GM19324 (cell line): ENCODE data around the gene DCAF5.
"Not testable (repeated sequence)": the region's sequence is repeated elsewhere in the genome, so short reads cannot be mapped to it uniquely, and the experiment has no call there.

Source experiments
- ATAC-seq: cut with Tn5 transposase; IDR thresholded peaks from one replicate; pipeline ENCODE4 v1.9.1; 2021; ENCODE audit warnings: mild to moderate bottlenecking, moderate library complexity; ENCODE audit not compliant: unreplicated experiment, low FRiP score

DCAF5 gene

DNA sequence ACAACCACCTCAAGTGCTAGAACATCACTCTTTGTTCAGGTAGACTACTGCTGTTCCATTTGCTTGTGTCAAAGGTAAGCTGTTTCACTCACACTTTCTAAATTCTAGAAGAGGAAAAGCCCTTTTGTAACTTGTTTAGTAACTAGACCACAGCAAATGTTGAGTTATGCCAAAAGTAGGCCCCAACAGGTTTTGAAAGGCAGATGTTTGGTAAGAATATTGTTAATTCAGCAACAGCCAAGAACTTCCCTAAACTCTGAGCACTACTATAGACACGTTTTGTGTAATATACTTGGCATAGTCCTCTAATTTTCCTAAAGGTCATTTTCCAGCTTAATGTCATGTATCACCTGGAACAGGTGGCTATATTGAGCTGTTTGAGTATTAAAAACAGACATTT is 79.0 kb downstream of the DCAF5 start:
- ATAC-seq = no peak

GRCh38 chr14:69073429-69073828 is 79.5 kb downstream of the DCAF5 start:
- no peak for ATAC-seq

- no peak for ATAC-seq
These were observed 80.3 kb downstream of the DCAF5 start for GRCh38 chr14:69072584-69072983.

DNA sequence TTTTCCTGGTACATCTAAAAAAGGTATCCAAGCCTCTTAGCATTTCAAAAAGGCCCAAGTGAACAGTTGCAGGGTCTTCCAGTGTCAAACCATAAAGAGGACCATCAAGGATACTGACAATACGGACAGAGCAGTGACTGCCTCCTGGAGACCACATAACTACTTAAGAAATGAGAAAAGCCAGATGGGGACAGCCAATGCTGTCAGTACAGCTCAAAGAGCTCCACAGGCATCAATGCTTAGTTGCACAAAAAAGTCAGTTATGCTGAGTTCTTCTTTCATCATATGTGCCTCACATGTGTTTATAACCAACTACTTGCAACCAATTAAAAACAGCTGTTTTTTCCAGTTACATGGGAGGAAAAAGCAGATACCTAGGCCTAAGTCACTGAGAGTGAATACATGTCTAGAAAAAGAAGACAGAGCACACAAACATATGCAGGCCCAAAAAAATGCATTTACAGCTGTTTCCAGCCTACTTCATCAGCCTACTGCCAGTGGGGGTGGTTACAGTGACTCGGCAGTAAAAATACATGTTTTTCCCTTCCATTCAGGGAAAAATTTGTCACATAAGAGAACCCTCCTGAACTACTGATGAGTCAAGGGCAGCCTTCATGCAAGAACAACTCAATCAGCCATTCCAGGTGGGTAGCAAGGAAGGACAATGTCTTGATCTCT is 84.0 kb downstream of the DCAF5 start:
- ATAC-seq = no peak

DNA sequence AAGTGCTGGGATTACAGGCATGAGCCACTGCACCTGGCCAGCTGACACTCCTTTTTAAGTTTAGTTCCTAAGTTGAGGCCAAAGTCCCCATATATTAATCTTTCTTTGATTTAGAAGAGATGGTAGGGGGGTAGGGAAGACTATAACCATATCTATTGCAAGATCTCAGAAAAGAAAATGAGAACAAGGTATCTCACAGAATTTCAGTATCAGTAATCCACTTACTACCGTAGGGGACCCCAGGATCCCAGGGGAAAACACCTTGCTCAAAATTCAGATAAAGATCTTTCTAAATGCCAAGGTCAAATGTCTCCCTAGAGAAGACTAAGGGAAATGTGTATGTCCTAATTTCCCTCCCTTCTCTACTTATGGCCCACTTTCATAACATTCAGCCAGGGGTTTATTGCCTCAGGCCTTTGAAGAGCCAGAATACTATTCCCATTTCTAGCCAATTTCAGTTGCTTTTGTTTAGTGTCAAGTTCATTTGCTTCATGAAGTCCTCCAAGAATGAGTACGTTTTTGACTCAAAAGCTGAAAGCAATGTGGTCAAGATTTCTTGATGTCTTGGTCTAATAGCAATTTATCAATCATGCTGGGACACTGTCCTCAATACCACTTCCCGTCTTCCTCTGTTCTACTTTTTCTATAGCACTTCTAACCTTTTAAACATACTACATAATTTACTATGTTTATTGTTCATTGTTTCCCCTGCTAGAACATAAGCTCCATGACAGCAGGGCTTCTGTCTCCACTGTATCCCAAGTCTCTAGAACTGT is 86.3 kb downstream of the DCAF5 start:
- no peak for ATAC-seq

GRCh38 chr14:69065934-69066333 is 87.0 kb downstream of the DCAF5 start:
- not testable (repeated sequence) for ATAC-seq

DNA sequence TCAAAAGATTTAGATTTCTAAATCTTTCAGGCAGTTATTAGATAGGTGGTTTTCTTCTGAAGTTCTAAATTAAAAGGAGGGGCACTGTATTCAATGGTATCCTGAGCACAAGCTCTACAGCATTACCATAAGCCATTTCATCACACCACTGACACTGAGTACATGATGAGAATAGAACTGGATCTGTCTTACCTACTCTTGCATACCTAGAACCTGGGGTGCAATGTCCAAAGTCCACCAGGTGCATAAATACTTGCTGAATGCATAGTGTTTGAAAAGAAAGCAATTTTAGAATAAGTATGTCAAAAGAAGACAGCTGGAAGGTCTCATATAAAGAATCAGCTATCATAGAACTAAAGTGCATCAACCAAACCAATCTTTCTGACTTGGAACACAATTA is 88.3 kb downstream of the DCAF5 start:
- no peak for ATAC-seq

DNA sequence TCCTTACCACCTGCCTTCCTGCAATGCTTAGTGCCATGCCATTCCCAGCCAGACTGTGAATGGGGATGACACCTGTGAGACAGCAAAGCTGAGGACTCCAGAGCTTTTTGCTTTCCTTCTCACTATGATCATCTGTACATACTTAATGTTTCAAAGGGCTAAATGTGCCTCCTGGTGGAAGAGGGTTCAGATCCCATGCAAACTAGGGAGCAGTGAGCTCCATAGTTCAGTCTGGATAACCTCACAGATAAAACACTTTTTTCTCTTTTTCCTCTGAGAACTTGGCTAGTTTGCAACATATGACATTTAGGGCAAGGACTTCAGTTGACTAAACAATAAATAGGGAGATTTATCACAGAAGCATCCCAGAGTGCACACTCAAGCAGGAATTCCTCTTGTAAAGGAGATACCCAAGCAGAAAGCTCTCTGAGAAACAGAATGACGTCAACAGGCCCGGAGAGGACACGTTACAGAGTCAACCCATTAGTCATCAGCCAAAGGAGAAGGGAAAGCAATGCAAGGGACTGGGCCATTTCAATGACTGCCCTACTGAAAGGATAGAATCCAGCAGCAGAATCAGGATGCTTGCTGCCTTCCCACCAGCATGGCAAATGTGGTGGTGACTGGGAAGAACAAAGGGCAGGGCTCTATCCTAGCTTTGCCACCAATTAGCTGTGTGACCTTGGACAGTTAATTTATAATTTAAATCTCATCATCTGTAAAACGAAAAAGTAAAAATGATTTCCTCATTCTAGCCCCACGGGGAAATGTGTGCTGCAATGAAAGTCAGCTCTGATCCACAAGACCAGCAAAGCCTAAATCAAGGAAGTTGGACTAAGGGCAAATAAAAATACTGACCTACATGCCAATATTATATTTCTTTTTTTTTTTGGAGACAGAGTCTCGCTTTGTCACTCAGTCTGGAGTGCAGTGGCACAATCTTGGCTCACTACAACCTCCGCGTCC is 93.0 kb downstream of the DCAF5 start:
- ATAC-seq = no peak

GRCh38 chr14:69055999-69056788 is 96.7 kb downstream of the DCAF5 start:
- ATAC-seq = no peak

- ATAC-seq = no peak
These were observed 97.8 kb downstream of the DCAF5 start for GRCh38 chr14:69055125-69055524.

DNA sequence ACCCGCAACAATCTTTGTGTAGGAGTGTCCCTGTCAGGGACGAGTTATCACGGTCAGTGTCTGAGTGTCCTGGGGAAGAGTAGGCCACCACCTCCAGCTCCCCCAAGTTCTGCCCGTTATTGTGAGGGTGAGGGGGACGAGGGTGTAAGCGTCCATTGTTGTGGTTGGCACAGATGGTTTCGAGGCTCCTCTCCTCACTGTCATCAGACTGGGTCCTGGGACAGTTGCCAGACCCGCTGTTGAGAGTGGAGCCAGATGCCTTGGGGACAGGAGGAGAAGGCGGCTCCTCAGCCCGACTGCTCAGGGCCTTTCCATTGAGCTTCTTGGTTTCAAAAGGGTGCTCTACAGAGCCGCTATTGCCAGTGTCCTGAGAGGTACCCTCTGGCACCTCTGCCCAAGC is 98.9 kb downstream of the DCAF5 start:
- no peak for ATAC-seq

- ATAC-seq = no peak
These were observed 100.7 kb downstream of the DCAF5 start for GRCh38 chr14:69052181-69052601.

GRCh38 chr14:69050240-69051184 is 102.4 kb downstream of the DCAF5 start:
- ATAC-seq = no peak

GRCh38 chr14:69049675-69050074 is 103.2 kb downstream of the DCAF5 start:
- no peak for ATAC-seq

DNA sequence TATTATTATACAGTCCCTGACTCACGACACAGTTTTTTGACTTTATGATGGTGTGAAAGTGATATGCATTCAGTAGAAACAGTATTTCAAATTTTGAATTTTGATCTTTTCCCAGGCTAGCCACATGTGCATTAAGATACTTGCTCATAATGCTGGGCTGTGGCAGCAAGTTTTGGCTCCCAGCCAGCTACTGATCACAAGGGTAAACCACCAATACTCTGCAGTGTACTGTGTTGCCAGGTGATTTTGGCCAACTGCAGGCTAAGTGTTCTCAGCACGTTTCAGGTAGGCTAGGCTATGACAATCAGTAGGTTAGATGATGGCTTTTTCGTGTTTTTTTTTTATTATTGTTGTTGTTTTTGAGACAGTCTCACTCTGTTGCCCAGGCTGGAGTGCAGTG is 104.5 kb downstream of the DCAF5 start:
- ATAC-seq = no peak

GRCh38 chr14:69047255-69047654 is 105.7 kb downstream of the DCAF5 start:
- no peak for ATAC-seq

DNA sequence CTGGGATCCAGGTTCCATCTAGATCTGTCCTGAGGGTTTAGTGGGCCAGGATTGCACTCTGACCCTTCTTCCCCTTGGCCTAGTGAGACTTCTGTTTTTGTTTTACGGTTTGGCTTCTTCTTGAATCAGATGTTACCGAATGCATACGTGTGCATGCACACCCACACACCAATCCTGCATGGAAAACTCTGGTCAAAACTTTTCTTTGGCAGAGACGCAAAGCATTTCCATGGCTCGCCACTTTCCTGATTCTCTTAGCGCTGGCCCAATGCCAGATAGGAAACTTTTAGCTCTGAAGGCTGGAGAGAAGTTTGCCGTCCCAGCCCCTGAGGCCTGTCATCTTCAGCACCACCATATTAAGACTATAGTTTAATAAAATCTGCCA is 106.5 kb downstream of the DCAF5 start:
- no peak for ATAC-seq

GRCh38 chr14:69045857-69046475 is 107.0 kb downstream of the DCAF5 start:
- ATAC-seq = no peak
